ENCODE results near the gene MCC.

Gene MCC

GRCh38 chr5:113378514-113378913, 109.7 kb downstream of the MCC start (continued):
- no peak for TF ChIP-seq ZNF274 (IDR thresholded peaks at IDR 0.05; ENCODE audit: low read length)
- no peak for TF ChIP-seq ZNF274 (tag by site-specific recombination; IDR thresholded peaks at IDR 0.05; ENCODE audit: borderline replicate concordance)
- no peak for TF ChIP-seq HIC1 (tag by site-specific recombination; IDR thresholded peaks at IDR 0.05)
- no peak for TF ChIP-seq ZNF692 (tag by site-specific recombination; IDR thresholded peaks at IDR 0.05)
- TF ChIP-seq ZBTB21 (tag by site-specific recombination; IDR thresholded peaks at IDR 0.05) = no peak
- TF ChIP-seq, protein P1, sequence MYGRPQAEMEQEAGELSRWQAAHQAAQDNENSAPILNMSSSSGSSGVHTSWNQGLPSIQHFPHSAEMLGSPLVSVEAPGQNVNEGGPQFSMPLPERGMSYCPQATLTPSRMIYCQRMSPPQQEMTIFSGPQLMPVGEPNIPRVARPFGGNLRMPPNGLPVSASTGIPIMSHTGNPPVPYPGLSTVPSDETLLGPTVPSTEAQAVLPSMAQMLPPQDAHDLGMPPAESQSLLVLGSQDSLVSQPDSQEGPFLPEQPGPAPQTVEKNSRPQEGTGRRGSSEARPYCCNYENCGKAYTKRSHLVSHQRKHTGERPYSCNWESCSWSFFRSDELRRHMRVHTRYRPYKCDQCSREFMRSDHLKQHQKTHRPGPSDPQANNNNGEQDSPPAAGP (tag by site-specific recombination; IDR thresholded peaks at IDR 0.05) = no peak
- TF ChIP-seq ZNF324 (tag by site-specific recombination; IDR thresholded peaks at IDR 0.05) = no peak
- no peak for TF ChIP-seq TSHZ1 (tag by site-specific recombination; IDR thresholded peaks at IDR 0.05; ENCODE audit: borderline replicate concordance)
- TF ChIP-seq ZBTB11 (tag by site-specific recombination; conservative IDR thresholded peaks at IDR 0.05; ENCODE audit: low read depth) = no peak
- TF ChIP-seq ZNF121 (tag by site-specific recombination; IDR thresholded peaks at IDR 0.05) = no peak

- H3K9me3 ChIP-seq (ENCODE audit: control insufficient read depth, insufficient read depth, low read depth, low read length) = no peaks in the 10 kb centered on the region
- no peak overlapping the region for H3K27ac ChIP-seq (ENCODE audit: extremely low read depth, low read depth, low read length)
- no peak overlapping the region for H3K4me3 ChIP-seq (ENCODE audit: low read depth, low read length)
- CTCF ChIA-PET = interaction anchor here (0.6 to 4.3 kb wide), 9 partner anchors 11 to 382 kb away, joined by 3 to 57 read pairs (median 13); partner anchors contain the start of gene YTHDC2
- POLR2A ChIA-PET = no interaction called here
- no peaks in the 10 kb centered on the region for H3K36me3 ChIP-seq (ENCODE audit: control insufficient read depth in 2 of 2, insufficient read depth in 1 of 2, low read length in 2 of 2)
- no peaks in the 10 kb centered on the region for H3K4me1 ChIP-seq (ENCODE audit: control insufficient read depth, insufficient read depth, low read length)
- TF ChIP-seq ZNF138 (tag by site-specific recombination; IDR thresholded peaks at IDR 0.05; ENCODE audit: borderline replicate concordance) (no peak), WT1 (tag by site-specific recombination; IDR thresholded peaks at IDR 0.05) (no peak), SP2 (tag by site-specific recombination; IDR thresholded peaks at IDR 0.05) (no peak), ZNF664 (tag by site-specific recombination; IDR thresholded peaks at IDR 0.05) (no peak), ZNF157 (tag by site-specific recombination; IDR thresholded peaks at IDR 0.05) (no peak), ZNF221 (tag by site-specific recombination; IDR thresholded peaks at IDR 0.05; ENCODE audit: borderline replicate concordance) (no peak), BCL6B (tag by site-specific recombination; IDR thresholded peaks at IDR 0.05) (no peak), ZNF529 (tag by site-specific recombination; IDR thresholded peaks at IDR 0.05; ENCODE audit: insufficient replicate concordance) (no peak), ZNF423 (tag by site-specific recombination; IDR thresholded peaks at IDR 0.05) (no peak), GLI2 (tag by site-specific recombination; IDR thresholded peaks at IDR 0.05; ENCODE audit: borderline replicate concordance, low read depth) (no peak)
- TF ChIP-seq, protein P2, sequence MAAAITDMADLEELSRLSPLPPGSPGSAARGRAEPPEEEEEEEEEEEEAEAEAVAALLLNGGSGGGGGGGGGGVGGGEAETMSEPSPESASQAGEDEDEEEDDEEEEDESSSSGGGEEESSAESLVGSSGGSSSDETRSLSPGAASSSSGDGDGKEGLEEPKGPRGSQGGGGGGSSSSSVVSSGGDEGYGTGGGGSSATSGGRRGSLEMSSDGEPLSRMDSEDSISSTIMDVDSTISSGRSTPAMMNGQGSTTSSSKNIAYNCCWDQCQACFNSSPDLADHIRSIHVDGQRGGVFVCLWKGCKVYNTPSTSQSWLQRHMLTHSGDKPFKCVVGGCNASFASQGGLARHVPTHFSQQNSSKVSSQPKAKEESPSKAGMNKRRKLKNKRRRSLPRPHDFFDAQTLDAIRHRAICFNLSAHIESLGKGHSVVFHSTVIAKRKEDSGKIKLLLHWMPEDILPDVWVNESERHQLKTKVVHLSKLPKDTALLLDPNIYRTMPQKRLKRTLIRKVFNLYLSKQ (tag by site-specific recombination; IDR thresholded peaks at IDR 0.05; ENCODE audit: borderline replicate concordance) = no peak
Measured at GRCh38 chr5:113378081-113378480, 110.2 kb downstream of the MCC start.
